BJ (cell line): Measurements from ENCODE around the gene MRPS16. TPM values are rescaled to one million over a fixed set of nuclear protein-coding genes. Genes with fewer than 3 reads are reported as not detected.

Source experiments
- CTCF ChIA-PET: fragments of 350-600 bp; formaldehyde crosslinking; extraction: SDS; loops from one replicate; lab custom pipeline; 2021; ENCODE audit warnings: antibody characterized with exemption, inconsistent platforms; lab: Yijun Ruan, JAX
- POLR2A ChIA-PET: fragments of 300-600 bp; sonication (Branson Sonifier 250); formaldehyde crosslinking; extraction: SDS; loops from one replicate; lab custom pipeline; 2021; ENCODE audit warnings: antibody characterized with exemption; lab: Charles Lee
- DNase-seq: peaks from one replicate; pipeline ENCODE4 v3.0.0-alpha.2; 2011; ENCODE audit warnings: low read depth
- H3K27me3 ChIP-seq: 2 replicates; pipeline ENCODE4 v1.6.0; 2011; ENCODE audit warnings: low read length; ENCODE audit not compliant: control insufficient read depth, insufficient read depth
- H3K36me3 ChIP-seq: 2 replicates; pipeline ENCODE4 v1.5.1; 2011; ENCODE audit warnings: low read length; ENCODE audit not compliant: control insufficient read depth, insufficient read depth
- H3K4me3 ChIP-seq: 2 replicates; pipeline ENCODE4 v1.5.1; 2011; ENCODE audit warnings: low read depth, mild to moderate bottlenecking, control low read depth, low read length
- CTCF ChIP-seq: IDR thresholded peaks from 2 replicates; pipeline ENCODE4 v1.5.1; 2011; ENCODE audit warnings: low read depth, mild to moderate bottlenecking, control low read depth, inconsistent platforms, low read length, moderate library complexity; ENCODE audit not compliant: insufficient read depth
- polyA plus RNA-seq: library from polyadenylated mRNA; depleted of rRNA; stranded (reverse); fragments of >200 nt; gene quantifications from 2 replicates; pipeline ENCODE4 v1.2.3, GENCODE V29; 2011

The MRPS16 gene
- polyA plus RNA-seq, 1 experiment, result 87.9 TPM

GRCh38 chr10:73232887-73233286, 19.6 kb downstream of the MRPS16 start:
- no peak for DNase-seq
- H3K36me3 ChIP-seq, result peaks cover 5% of the 10 kb centered on the region
- no peak for TF ChIP-seq CTCF
- H3K27me3 ChIP-seq, result no peaks in the 10 kb centered on the region
- CTCF ChIA-PET, result interaction anchor here (2.0 kb wide), 1 partner anchor 9 kb away, joined by 5 read pairs; no protein-coding TSS in a partner anchor
- POLR2A ChIA-PET, result no interaction called here
- H3K4me3 ChIP-seq, result no peak overlapping the region

DNA sequence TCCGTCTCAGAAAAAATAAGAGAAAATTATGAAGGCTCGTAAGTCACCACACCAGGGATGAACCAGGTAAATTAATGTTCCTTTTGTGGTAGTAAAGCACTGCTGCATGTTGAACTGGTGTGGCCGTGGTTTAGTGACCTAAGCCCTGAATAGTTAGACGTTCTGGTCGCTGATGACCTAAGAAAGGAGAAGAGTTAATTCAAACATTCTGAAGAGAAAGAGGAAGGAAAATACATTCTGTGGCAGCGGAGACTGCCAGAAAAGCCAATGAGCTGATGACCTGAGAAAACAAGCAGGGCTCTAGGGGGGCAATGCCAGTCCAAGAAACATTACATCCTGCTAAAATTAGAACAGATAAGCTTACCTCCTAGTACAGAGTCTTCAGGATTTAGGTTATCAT, 22.9 kb downstream of the MRPS16 start:
- CTCF ChIA-PET, result no interaction called here
- Histone ChIP-seq H3K4me3 (no peak overlapping the region), H3K27me3 (no peaks in the 10 kb centered on the region), H3K36me3 (peaks cover 5% of the 10 kb centered on the region)
- no peak for TF ChIP-seq CTCF
- POLR2A ChIA-PET, result no interaction called here
- DNase-seq, result no peak

DNA sequence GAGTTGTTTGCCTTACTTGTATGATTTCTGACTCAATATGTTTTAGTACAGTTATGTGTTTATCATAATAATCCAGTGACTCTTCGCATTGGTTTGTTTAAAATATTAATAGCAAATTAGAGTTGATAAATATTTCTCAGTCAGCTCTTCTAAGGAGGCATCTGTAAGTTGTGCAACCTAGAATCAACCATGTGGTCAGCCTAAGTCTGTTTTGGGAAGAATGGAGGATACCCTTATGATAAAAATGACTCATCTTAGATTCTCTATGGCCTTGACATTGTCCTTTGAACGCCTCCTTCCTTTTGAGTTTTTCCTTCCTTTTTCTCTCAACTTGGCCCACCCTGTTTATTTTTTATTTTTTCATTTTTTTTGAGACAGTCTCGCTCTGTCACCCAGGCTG, 24.2 kb downstream of the MRPS16 start:
- peaks cover 5% of the 10 kb centered on the region for H3K36me3 ChIP-seq
- H3K27me3 ChIP-seq, result no peaks in the 10 kb centered on the region
- no peak for TF ChIP-seq CTCF
- no peak overlapping the region for H3K4me3 ChIP-seq
- ChIA-PET POLR2A (no interaction called here), CTCF (no interaction called here)
- DNase-seq, result no peak

DNA sequence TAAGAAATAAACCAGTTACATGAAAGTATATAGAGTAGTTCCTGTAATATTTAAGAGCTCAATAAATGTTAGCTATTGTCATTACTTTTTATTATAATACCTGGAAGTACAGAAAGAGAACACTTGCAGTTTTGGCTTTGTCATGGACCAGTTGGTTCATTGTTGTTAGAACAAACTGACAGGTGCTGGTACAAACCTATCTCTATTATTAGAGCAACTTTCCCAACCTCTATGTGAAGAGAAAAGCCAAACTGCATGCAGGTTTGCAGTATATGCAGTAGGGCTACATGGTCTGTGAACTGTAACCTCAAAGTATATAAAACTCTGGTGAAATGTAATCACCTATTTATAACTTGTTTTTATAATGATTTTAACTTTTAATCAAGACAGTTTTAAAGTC, 25.8 kb downstream of the MRPS16 start:
- DNase-seq, result no peak
- POLR2A ChIA-PET, result no interaction called here
- no peak for TF ChIP-seq CTCF
- Histone ChIP-seq H3K4me3 (no peak overlapping the region), H3K36me3 (peaks cover 3% of the 10 kb centered on the region), H3K27me3 (no peaks in the 10 kb centered on the region)
- CTCF ChIA-PET, result interaction anchor here (1.5 kb wide), 1 partner anchor 8 kb away, joined by 3 read pairs; no protein-coding TSS in a partner anchor

GRCh38 chr10:73225518-73225917, 26.9 kb downstream of the MRPS16 start:
- peaks cover 3% of the 10 kb centered on the region for H3K36me3 ChIP-seq
- no peak overlapping the region for H3K4me3 ChIP-seq
- POLR2A ChIA-PET, result no interaction called here
- DNase-seq, result no peak
- no peak for TF ChIP-seq CTCF
- CTCF ChIA-PET, result no interaction called here
- H3K27me3 ChIP-seq, result no peaks in the 10 kb centered on the region
